Lung (tissue), 12 donors: Measurements from ENCODE around the gene APIP. TPM values are rescaled to one million over a fixed set of nuclear protein-coding genes. Genes with fewer than 3 reads are reported as not detected.

Source experiments
- ATAC-seq: fragments of 200-7000 bp; cut with Tn5 transposase; one replicate; pipeline ENCODE4 v1.9.1; 2020; ENCODE audit warnings: moderate number of reproducible peaks; ENCODE audit not compliant: insufficient read depth, low FRiP score
- DNase-seq, 3 donors: peaks; one replicate each; pipeline ENCODE4 v3.0.0-alpha.2; 2013 to 2017
- H3K27ac ChIP-seq, 2 donors: one replicate each; pipeline ENCODE4 v1.5.1; 2013; ENCODE audit warnings: mild to moderate bottlenecking in 2 of 2, moderate library complexity in 2 of 2, control low read depth in 1 of 2, inconsistent platforms in 1 of 2, low read depth in 1 of 2, low read length in 1 of 2
- H3K27me3 ChIP-seq, 3 donors: one replicate each; pipeline ENCODE4 v1.5.1; 2013; ENCODE audit warnings: low read length in 2 of 3; ENCODE audit not compliant: control insufficient read depth in 3 of 3, insufficient read depth in 3 of 3
- H3K36me3 ChIP-seq, 4 donors: one replicate each; pipeline ENCODE4 v1.5.1; 2013; ENCODE audit warnings: low read length in 4 of 4, mild to moderate bottlenecking in 1 of 4, moderate library complexity in 1 of 4; ENCODE audit not compliant: control insufficient read depth in 4 of 4, insufficient read depth in 4 of 4
- H3K4me1 ChIP-seq, 5 donors: one replicate each; pipeline ENCODE4 v1.5.1; 2013; ENCODE audit warnings: low read length in 5 of 5, mild to moderate bottlenecking in 2 of 5, moderate library complexity in 1 of 5; ENCODE audit not compliant: control insufficient read depth in 5 of 5, insufficient read depth in 5 of 5
- H3K4me3 ChIP-seq: one replicate; pipeline ENCODE4 v1.5.1; 2013; ENCODE audit warnings: mild to moderate bottlenecking, control low read depth, moderate library complexity
- H3K9ac ChIP-seq, 2 donors: one replicate each; pipeline ENCODE4 v1.5.1; 2013; ENCODE audit warnings: low read length in 2 of 2, control low read depth in 1 of 2; ENCODE audit not compliant: insufficient read depth in 1 of 2
- H3K9me3 ChIP-seq, 4 donors: one replicate each; pipeline ENCODE4 v1.5.1; 2013; ENCODE audit warnings: low read length in 3 of 4, mild to moderate bottlenecking in 1 of 4, moderate library complexity in 1 of 4; ENCODE audit not compliant: control insufficient read depth in 4 of 4, insufficient read depth in 3 of 4
- whole genome bisulfite sequencing, 2 donors: extraction: QIAGEN DNeasy Blood & Tissue Kit; methylation state at CpG; one replicate each; pipeline ENCODE4 v1.1.7; 2013; 5-methylcytosine and 5-hydroxymethylcytosine counted together
- polyA plus RNA-seq, 2 donors: library from polyadenylated mRNA; stranded (reverse); fragments of 200-250 nt; gene quantifications; one replicate each; pipeline ENCODE4 v1.2.1, GENCODE V29; 2013
- total RNA-seq, 2 donors: library from RNA; depleted of rRNA in 1 of 2; stranded (reverse); fragments of >200 nt in 1 of 2; gene quantifications; one replicate each; pipeline ENCODE4 v1.2.1, GENCODE V29; 2014 to 2021
- TF ChIP-seq, protein P1 (sequence below): IDR thresholded peaks from 2 replicates; pipeline ENCODE4 v1.5.1; 2012; ENCODE audit warnings: mild to moderate bottlenecking; ENCODE audit errors: control extremely low read depth, extremely low read depth
- donor health status: control.
- donor health status: control.
- donor health status: Bipolar disorder and iron deficiency.
- donor health status: healthy.
- donor health status: DM: yes; HTN: yes; CAD: no.

Gene APIP
- total and polyA plus RNA-seq, 4 donors, result 21.7 to 28.9 (median 26.1) TPM

DNA sequence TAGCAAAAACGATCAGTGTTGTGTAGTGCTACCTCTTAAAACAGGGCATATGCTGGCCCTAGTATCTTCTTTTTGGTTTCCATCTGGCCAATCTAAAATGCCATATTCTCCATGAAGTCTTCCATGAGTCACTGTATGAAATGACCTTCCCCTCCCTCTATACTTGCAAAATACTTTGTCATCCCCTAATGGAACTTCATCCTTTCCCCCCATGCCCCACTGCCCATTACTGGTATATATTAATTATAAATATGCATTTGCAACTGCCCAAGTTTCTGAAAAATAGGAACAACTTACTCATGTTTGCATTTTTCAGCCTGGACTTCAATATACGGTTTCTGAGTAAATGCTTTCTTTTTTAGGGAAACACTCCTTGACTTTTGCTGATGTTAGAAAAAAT is 4.5 kb downstream of the APIP start:
- ATAC-seq (no peak), DNase-seq (no peak)
- no peak overlapping the region for H3K27ac ChIP-seq
- H3K4me1 ChIP-seq, result peaks cover 0 to 5% (median 4%) of the 10 kb centered on the region in 5 donors
- no peak overlapping the region for H3K4me3 ChIP-seq
- no peaks in the 10 kb centered on the region for H3K27me3 ChIP-seq
- 84 to 89% methylated on average over 2 of the region's 2 CpGs for WGBS, 2 donors
- H3K9me3 ChIP-seq, result no peaks in the 10 kb centered on the region
- H3K36me3 ChIP-seq, result peaks cover 0 to 24% (median 2%) of the 10 kb centered on the region in 4 donors
- TF ChIP-seq, protein P1, sequence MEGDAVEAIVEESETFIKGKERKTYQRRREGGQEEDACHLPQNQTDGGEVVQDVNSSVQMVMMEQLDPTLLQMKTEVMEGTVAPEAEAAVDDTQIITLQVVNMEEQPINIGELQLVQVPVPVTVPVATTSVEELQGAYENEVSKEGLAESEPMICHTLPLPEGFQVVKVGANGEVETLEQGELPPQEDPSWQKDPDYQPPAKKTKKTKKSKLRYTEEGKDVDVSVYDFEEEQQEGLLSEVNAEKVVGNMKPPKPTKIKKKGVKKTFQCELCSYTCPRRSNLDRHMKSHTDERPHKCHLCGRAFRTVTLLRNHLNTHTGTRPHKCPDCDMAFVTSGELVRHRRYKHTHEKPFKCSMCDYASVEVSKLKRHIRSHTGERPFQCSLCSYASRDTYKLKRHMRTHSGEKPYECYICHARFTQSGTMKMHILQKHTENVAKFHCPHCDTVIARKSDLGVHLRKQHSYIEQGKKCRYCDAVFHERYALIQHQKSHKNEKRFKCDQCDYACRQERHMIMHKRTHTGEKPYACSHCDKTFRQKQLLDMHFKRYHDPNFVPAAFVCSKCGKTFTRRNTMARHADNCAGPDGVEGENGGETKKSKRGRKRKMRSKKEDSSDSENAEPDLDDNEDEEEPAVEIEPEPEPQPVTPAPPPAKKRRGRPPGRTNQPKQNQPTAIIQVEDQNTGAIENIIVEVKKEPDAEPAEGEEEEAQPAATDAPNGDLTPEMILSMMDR, result no peak
- H3K9ac ChIP-seq, result no peak overlapping the region

DNA sequence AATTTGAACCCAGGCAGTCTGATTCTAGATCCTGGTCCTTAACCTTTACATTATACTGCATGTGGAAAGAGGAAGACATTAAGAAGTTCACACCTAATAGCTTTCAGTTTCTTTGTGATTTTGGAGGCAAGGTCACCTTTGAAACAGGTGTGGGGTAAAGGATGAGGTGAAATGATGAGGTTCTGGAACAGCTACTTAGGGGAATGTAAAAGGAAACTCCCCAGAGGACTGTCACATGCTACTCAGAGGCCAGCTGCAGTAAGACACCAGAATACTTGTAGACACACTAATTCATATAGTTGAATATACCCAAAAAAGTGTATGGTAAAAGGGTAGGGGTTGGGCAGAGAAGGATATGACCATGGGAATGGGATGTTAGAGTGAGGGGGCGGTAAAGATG is 5.4 kb downstream of the APIP start:
- H3K9me3 ChIP-seq, result no peaks in the 10 kb centered on the region
- ATAC-seq (no peak), DNase-seq (no peak)
- peaks cover 0 to 5% (median 4%) of the 10 kb centered on the region in 5 donors for H3K4me1 ChIP-seq
- 96 to 100% methylated on average over 1 of the region's 1 CpG for whole genome bisulfite sequencing, 2 donors
- no peak overlapping the region for H3K4me3 ChIP-seq
- H3K36me3 ChIP-seq, result peaks cover 2 to 26% (median 5%) of the 10 kb centered on the region in 4 donors
- no peak overlapping the region for H3K27ac ChIP-seq
- TF ChIP-seq, protein P1, result no peak
- H3K9ac ChIP-seq, result no peak overlapping the region
- no peaks in the 10 kb centered on the region for H3K27me3 ChIP-seq

DNA sequence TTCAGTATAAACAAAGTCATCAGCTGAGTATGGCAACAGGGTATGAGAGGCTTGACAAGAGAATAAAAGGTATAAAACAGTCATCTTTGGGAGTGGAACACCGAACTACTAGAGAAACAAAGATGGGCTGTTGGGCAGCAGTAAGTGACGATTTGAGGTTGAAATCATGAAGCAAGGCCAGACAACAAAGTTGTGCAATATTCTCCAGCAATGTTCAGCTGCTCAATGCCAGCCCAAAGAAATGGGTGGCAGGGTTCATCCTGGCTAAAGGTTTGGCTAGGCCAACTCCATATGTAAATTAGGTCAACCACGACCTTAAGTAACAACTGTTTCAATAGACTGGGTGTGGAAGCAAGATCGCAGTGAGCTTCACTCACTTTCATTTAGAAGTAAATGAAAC is 6.2 kb downstream of the APIP start:
- TF ChIP-seq, protein P1, result no peak
- no peak overlapping the region for H3K27ac ChIP-seq
- H3K9me3 ChIP-seq, result no peaks in the 10 kb centered on the region
- no peaks in the 10 kb centered on the region for H3K27me3 ChIP-seq
- DNase-seq (no peak), ATAC-seq (no peak)
- H3K9ac ChIP-seq, result no peak overlapping the region
- 27 to 57% methylated on average over 4 of the region's 4 CpGs for WGBS, 2 donors
- H3K4me1 ChIP-seq, result peaks cover 0 to 2% (median 1%) of the 10 kb centered on the region in 5 donors
- no peak overlapping the region for H3K4me3 ChIP-seq
- peaks cover 2 to 26% (median 5%) of the 10 kb centered on the region in 4 donors for H3K36me3 ChIP-seq

DNA sequence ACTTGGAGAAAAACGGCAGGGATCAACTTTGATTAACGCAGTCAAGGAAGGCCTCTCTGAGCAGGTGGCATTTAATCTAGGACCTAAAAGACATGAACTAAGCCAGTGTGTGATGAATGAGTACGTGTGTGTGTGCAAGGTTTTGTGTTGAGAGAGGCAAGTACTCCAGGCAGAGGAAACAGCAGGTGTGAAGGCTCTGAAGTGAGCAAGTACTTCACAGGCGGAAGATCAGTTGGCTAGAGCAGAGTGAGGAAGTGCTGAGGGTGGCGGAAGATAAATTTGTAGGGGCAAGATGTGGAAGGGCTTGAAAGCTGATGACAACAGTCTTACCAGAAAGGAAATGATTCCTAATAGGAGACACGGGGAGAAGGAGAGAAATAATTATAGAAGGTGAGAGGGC is 6.8 kb downstream of the APIP start:
- Histone ChIP-seq H3K27ac (peak overlapping the region in 1 of 2 donors; percentile 31), H3K4me1 (peaks cover 0 to 2% (median 0%) of the 10 kb centered on the region in 5 donors), H3K9me3 (no peaks in the 10 kb centered on the region), H3K27me3 (no peaks in the 10 kb centered on the region), H3K36me3 (peaks cover 2 to 25% (median 5%) of the 10 kb centered on the region in 4 donors), H3K4me3 (no peak overlapping the region), H3K9ac (no peak overlapping the region)
- 49 to 60% methylated on average over 6 of the region's 6 CpGs for WGBS, 2 donors
- no peak for DNase-seq
- no peak for ATAC-seq
- TF ChIP-seq, protein P1, result no peak
